ENCODE data around the gene EXOC3. TPM values are rescaled to one million over a fixed set of nuclear protein-coding genes. Genes with fewer than 3 reads are reported as not detected.

The EXOC3 gene
- total and polyA plus RNA-seq, 2 of the 8 experiments (the other 6 are each of a cell fraction or from before 2014, with no cell fraction given) = 14.4 to 30.0 TPM

DNA sequence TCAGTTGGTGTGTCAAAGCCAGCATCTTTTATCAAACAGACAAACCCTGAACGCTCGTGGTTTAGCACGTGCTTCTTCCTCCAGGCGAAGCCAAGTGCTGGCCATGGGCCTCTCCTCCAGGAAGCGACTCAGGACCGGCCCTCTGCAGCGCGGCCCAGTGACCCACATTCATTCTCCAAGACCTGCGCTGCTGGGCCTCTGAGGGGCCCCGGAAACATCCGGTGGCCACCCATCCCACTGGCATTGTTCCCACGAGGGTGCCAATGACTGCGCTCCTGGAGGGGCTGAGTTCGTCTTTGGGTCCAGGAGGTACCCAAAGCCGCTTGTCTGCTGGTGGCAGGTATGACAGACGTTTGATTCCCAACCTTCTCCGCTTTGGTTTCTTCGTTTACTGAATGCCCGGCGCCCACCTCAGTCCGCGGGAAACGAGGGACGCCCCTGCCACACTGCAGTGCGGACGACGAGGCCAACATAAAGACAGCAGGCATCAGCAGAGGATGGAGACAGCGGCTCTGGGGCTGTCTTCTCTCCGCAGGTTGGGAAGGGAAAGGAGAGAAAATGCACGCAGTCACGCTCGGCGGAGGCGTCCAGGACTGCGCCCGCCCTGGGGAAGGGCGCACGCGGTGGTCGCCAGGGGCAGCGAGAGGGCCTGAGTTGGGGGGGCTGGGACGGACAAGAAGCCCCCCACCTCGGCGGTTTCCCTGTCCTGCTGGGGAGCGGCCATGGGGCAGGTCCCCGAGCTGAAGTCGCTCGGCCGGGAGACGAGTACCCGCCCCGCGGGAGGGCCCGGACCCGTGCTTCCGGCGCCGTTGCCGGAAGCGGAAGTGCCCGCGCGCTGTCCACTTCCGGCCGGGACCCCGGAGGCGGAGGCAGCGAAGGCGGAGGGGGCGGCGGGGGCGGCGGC lies at the start of gene EXOC3 (continued):
- no peak for TF ChIP-seq CHD2 (IDR thresholded peaks at IDR 0.05; ENCODE audit: low read length)
- TF ChIP-seq KDM5A (IDR thresholded peaks at IDR 0.05; ENCODE audit: low read length) = no peak
- no peak for TF ChIP-seq POU5F1 (IDR thresholded peaks at IDR 0.05; ENCODE audit: low read depth, low read length)
- TF ChIP-seq FOSL1 (IDR thresholded peaks at IDR 0.05; ENCODE audit: insufficient read depth, low read depth, low read length) = no peak
- TF ChIP-seq CHD7 (IDR thresholded peaks at IDR 0.05; ENCODE audit: insufficient replicate concordance, low read length) = no peak
- TF ChIP-seq SRF (IDR thresholded peaks at IDR 0.05; ENCODE audit: low read depth, low read length) = no peak
- TF ChIP-seq SP4 (IDR thresholded peaks at IDR 0.05; ENCODE audit: low read length) = no peak
- no peak for TF ChIP-seq TAF7 (optimal IDR thresholded peaks at IDR 0.05; ENCODE audit: borderline replicate concordance, low read depth, low read length)
